Esophagus muscularis mucosa (tissue), 4 donors: ENCODE data around the gene MAN1A1. TPM values are rescaled to one million over a fixed set of nuclear protein-coding genes. Genes with fewer than 3 reads are reported as not detected.

ENCODE experiments used
- DNase-seq: peaks from one replicate; pipeline ENCODE4 v3.0.0-alpha.2; 2017; ENCODE audit errors: extremely low spot score
- H3K27ac ChIP-seq, 4 donors: fragments of 200-600 bp; sonication (generic); replicated peaks in 1 of 4; 1 replicate in 3 of 4; 2 replicates in 1 of 4; pipeline ENCODE4 v1.5.1; 2016 to 2019; ENCODE audit warnings: mild to moderate bottlenecking in 1 of 4
- H3K27me3 ChIP-seq, 4 donors: fragments of 200-600 bp; sonication (generic); one replicate each; pipeline versions ENCODE4 v1.5.1 to v1.6.0; 2016 to 2019
- H3K36me3 ChIP-seq, 4 donors: fragments of 200-600 bp; sonication (generic); one replicate each; pipeline ENCODE4 v1.5.1; 2016 to 2019
- H3K4me1 ChIP-seq, 4 donors: fragments of 200-600 bp; sonication (generic); one replicate each; pipeline ENCODE4 v1.5.1; 2016 to 2019
- H3K4me3 ChIP-seq, 4 donors: fragments of 200-600 bp; sonication (generic); 1 replicate in 2 of 4; 2 replicates in 2 of 4; pipeline ENCODE4 v1.5.1; 2016 to 2019; ENCODE audit warnings: mild to moderate bottlenecking in 4 of 4, moderate library complexity in 1 of 4
- H3K9me3 ChIP-seq, 4 donors: fragments of 200-600 bp; sonication (generic); 1 replicate in 3 of 4; 2 replicates in 1 of 4; pipeline ENCODE4 v1.5.1; 2016 to 2019
- CTCF ChIP-seq, 3 experiments: fragments of 200-600 bp in 2 of 3; fragments of 450-650 bp in 1 of 3; sonication (generic) in 2 of 3; IDR thresholded peaks; one replicate each; pipeline ENCODE4 v1.5.1; 2017 to 2019; ENCODE audit warnings: antibody characterized with exemption in 3 of 3, mild to moderate bottlenecking in 2 of 3, moderate library complexity in 1 of 3
- EP300 ChIP-seq: sonication (generic); formaldehyde crosslinking; IDR thresholded peaks from one replicate; pipeline ENCODE4 v1.6.1; 2017; ENCODE audit warnings: antibody characterized with exemption
- POLR2A ChIP-seq: fragments of 450-650 bp; IDR thresholded peaks from one replicate; pipeline ENCODE4 v1.6.1; 2017; ENCODE audit warnings: antibody characterized with exemption, moderate library complexity, mild to moderate bottlenecking, low read depth
- POLR2AphosphoS5 ChIP-seq, 2 donors: sonication (generic); formaldehyde crosslinking; IDR thresholded peaks; one replicate each; pipeline ENCODE4 v1.6.1; 2017; ENCODE audit warnings: antibody characterized with exemption in 2 of 2
- WGBS: methylation state at CpG from one replicate; pipeline ENCODE4 v1.1.5; 2018; 5-methylcytosine and 5-hydroxymethylcytosine counted together
- intact Hi-C: fragments of 100-400 bp; cut with DNase I; formaldehyde crosslinking; loops from one replicate; pipeline ENCODE4 v1.15.1; 2023
- total RNA-seq, 4 donors: library from RNA; depleted of rRNA; stranded (reverse); fragments of >200 nt; gene quantifications; one replicate each; pipeline versions ENCODE4 v1.1.0 to v1.2.1, GENCODE V29; 2016

MAN1A1 gene
- total RNA-seq, 4 donors from 2014 or later: 79.4 to 125 (median 101) TPM

- no peaks in the 10 kb centered on the region for H3K36me3 ChIP-seq
- no peaks in the 10 kb centered on the region for H3K9me3 ChIP-seq
- H3K4me3 ChIP-seq: no peak overlapping the region
- 97% methylated on average over 9 of the region's 9 CpGs for WGBS
- TF ChIP-seq POLR2A (no peak), POLR2AphosphoS5 (IDR thresholded peaks at IDR 0.05) (no peak), CTCF (IDR thresholded peaks at IDR 0.05) (no peak), EP300 (no peak)
- H3K4me1 ChIP-seq: peaks cover under 1 to 19% (median 14%) of the 10 kb centered on the region in 4 donors
- intact Hi-C loops: loop anchor here (10.0 kb wide), 1 partner anchor 933 kb away; no protein-coding TSS in a partner anchor
- H3K27ac ChIP-seq: no peak overlapping the region
- no peaks in the 10 kb centered on the region for H3K27me3 ChIP-seq
- DNase-seq: peak; percentile 37
Measured at GRCh38 chr6:119142041-119142440, 207.5 kb downstream of the MAN1A1 start.

- Histone ChIP-seq H3K27me3 (no peaks in the 10 kb centered on the region), H3K4me1 (peaks cover 0 to 18% (median 16%) of the 10 kb centered on the region in 4 donors), H3K4me3 (no peak overlapping the region), H3K9me3 (no peaks in the 10 kb centered on the region), H3K27ac (no peak overlapping the region), H3K36me3 (no peaks in the 10 kb centered on the region)
- intact Hi-C loops: loop anchor here (10.0 kb wide), 1 partner anchor 934 kb away; no protein-coding TSS in a partner anchor
- no peak for TF ChIP-seq POLR2A
- no peak for TF ChIP-seq EP300
- no peak for TF ChIP-seq POLR2AphosphoS5 (IDR thresholded peaks at IDR 0.05)
- TF ChIP-seq CTCF (IDR thresholded peaks at IDR 0.05): no peak
- no peak for DNase-seq
- WGBS: 90% methylated on average over 12 of the region's 12 CpGs
Measured at GRCh38 chr6:119140196-119141140, 209.1 kb downstream of the MAN1A1 start.

GRCh38 chr6:119138906-119139541 is 210.5 kb downstream of the MAN1A1 start:
- Histone ChIP-seq H3K27ac (no peak overlapping the region), H3K36me3 (no peaks in the 10 kb centered on the region), H3K27me3 (no peaks in the 10 kb centered on the region), H3K9me3 (no peaks in the 10 kb centered on the region), H3K4me3 (no peak overlapping the region), H3K4me1 (peaks cover 0 to 18% (median 16%) of the 10 kb centered on the region in 4 donors)
- WGBS: 81% methylated on average over 7 of the region's 7 CpGs
- intact Hi-C loops: no loop called here
- no peak for DNase-seq
- no peak for TF ChIP-seq POLR2AphosphoS5 (IDR thresholded peaks at IDR 0.05)
- TF ChIP-seq EP300: no peak
- TF ChIP-seq POLR2A: no peak
- no peak for TF ChIP-seq CTCF (IDR thresholded peaks at IDR 0.05)

GRCh38 chr6:119137194-119138072 is 212.1 kb downstream of the MAN1A1 start:
- no peaks in the 10 kb centered on the region for H3K27me3 ChIP-seq
- no peaks in the 10 kb centered on the region for H3K9me3 ChIP-seq
- intact Hi-C loops: no loop called here
- H3K27ac ChIP-seq: no peak overlapping the region
- no peak for DNase-seq
- H3K36me3 ChIP-seq: no peaks in the 10 kb centered on the region
- H3K4me3 ChIP-seq: no peak overlapping the region
- WGBS: 60% methylated on average over 5 of the region's 5 CpGs
- TF ChIP-seq POLR2A (no peak), EP300 (no peak), CTCF (IDR thresholded peaks at IDR 0.05) (no peak), POLR2AphosphoS5 (IDR thresholded peaks at IDR 0.05) (no peak)
- peaks cover 0 to 18% (median 16%) of the 10 kb centered on the region in 4 donors for H3K4me1 ChIP-seq
